HuH-7 (cell line): ENCODE measurements around the gene AP2B1.
"Not testable (repeated sequence)": the region's sequence is repeated elsewhere in the genome, so short reads cannot be mapped to it uniquely, and the experiment has no call there.

Experiments used
- DNase-seq: peaks from one replicate; pipeline ENCODE4 v3.0.0; 2011; ENCODE audit warnings: low spot score

Gene AP2B1

DNA sequence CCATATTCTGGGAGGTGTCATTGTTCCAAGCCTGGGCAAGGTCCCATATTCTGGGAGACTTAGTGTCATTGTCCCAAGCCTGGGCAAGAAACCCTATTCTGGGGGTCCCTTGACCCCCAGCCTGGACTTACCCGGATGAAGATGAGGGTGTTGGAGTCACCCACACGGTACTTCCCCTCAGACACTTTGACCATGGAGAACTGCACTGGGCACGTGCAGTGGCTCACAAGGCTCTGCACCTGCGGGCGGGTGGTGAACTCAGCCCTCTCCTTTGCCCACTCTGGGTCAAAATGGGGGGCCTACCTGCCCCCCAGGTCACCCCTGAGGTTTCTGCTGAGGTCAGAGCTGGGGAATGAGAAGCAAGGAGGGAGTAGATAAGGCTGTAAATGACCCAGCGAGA lies 161.9 kb downstream of the AP2B1 start:
- DNase-seq, result no peak

DNA sequence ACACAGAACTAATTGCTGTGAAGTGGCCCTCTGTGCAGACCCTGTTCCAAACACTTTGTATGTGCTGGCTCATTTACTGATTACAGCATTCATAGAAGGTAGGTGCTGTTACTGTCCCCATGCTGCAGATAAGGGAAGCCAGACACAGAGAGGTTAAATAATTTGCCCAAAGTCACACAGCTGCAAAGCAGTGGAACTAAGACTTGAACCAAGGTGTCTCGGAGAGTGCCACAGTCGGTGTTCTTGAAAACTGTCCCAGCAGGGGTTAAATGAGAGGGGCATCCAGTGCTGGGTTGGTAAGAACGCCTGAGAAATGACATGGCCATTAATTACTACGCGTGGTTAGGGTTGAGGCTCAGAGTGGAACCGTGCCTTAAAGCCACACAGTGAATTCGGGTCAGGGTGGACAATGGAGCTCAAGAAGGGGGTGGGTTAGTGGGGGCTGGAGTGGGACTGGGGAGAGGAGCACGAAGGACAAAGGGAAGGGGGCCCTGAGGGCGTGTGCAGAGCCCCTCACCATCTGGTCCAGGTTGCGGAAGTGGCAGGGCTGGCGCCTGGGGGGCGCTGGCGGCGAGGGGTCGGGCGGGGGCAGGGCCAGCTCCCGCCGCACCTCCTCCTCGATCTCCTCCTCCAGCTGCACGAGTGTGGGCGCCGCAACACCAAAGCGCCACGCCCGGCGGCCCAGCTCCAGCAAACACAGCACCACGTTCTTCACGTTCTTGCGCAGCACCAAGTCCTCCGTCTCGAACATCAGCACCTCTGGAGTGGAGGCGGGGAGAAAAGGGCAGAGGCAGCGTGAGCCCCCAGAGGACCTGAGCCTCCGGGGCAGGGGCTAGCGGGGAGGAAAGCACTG lies 162.7 kb downstream of the AP2B1 start:
- no peak for DNase-seq

DNA sequence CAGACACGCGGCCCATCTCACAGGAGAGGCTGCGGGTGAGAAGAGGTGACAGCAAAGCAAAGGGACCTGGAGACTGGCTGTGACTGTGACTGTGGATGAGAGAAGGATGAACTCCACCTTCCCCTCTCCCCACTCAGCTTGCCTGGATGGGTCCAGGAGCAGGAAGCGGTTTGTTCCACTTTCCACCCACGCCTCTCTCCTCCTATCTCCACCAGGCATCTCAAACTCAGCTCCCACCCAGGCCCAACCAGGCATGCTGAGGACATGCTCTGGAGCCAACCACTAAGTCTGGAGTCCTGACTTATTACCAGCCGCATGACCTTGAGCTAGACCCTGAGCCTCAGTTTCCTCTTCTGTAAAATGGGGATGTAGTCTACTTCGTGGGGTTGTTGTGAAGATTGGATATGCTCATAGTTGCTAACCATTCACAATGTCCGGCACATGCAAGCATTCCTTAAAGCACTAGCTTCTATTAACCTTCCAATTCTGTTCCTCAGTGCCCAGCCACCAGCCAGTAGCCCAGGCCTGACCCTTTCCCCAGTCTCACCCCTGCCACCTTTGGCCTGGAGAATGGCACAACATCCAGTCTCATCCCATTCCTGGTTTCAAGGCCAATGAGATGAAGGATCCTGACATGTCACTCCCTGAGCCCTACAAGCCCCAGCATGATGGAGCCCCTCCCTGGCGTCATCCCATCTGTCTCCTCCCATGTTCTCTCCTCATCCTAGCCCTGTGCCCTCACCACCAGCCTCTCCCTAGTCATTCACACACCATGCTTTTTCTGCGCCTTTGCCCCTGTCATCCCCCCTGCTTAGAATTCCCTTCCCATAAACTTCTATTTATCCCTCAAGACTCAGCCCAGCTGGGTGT lies 163.6 kb downstream of the AP2B1 start:
- no peak for DNase-seq

DNA sequence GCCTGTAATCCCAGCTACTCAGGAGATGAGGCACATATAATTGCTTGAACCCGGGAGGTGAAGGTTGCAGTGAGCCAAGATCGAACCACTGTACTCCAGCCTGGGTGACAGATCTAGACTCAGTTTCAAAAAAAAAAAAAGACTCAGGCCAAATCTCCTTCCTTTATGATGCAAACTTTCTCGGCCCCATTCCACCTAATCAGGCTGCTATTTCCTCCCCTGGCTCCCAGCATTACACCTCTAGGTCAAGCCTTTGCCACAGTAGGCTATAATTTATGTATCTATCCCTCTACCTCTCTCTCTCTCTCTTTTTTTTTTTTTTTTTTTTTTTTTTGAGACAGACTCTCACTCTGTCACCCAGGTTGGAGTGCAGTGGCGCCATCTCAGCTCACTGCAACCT lies 164.4 kb downstream of the AP2B1 start:
- DNase-seq, result not testable (repeated sequence)

DNA sequence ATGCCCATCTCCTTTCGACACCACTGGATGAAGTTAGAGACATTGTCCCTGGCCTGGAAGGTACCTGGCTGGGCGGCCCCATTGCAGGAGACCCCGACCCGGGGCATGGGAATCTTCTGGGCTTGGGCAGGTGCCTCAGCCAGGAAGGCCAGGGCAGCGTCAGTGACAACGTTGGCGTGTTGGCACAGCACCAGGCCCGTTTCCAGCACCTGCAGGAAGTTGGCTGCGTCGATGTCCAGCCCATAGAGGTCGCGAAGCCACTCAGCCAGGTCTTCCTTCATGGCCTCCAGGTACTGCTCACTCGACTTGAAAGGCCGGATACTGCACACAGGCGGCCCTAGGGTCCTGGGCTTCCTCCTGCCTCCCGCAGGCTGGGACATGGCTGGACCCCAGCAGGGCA lies 165.3 kb downstream of the AP2B1 start:
- DNase-seq, result no peak

DNA sequence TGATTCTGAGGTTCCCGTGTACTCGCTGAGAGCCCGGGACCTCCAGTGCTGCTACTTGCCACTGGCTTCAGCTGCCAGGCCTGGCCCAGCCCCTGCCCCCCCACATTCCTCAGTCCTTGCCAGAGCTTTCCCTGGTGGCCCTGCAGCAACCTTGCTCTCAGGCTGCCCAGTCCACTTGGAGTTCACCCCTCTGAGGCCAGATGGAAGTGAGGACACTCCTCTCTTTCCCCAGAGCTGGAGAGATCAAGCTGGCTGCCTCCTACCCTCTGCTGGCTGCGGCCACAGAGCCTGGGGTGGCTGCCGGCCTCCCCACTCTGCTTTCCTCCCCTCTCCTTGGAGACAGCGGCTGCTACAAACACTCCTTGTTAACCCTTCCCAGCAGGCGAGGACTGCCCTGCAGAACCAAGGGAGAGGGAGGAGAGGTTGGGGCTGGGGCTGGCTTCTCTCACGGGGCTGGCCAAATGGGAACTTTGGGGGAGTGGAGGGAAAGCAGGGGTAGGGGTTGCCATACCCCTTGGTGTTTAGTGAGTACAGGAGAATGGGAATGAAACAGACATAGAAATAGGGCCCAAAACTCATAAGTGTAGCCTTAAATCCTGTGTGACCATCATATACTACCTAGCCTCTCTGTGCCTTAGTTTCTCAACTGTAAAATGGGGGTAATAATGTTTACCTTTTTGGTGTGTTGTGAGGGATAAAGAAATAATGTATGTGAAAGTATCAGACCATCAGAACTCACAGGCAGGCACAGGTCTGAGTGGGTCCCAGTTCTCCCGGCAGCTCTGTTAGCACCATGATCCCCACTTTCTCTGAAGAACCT lies 166.0 kb downstream of the AP2B1 start, which contains the start of gene GAS2L2:
Gene GAS2L2 (minus strand): TSS at position 295 of the 820 bp plus-strand sequence. CDS start 389 bp downstream, outside the sequence.
- DNase-seq, result no peak

DNA sequence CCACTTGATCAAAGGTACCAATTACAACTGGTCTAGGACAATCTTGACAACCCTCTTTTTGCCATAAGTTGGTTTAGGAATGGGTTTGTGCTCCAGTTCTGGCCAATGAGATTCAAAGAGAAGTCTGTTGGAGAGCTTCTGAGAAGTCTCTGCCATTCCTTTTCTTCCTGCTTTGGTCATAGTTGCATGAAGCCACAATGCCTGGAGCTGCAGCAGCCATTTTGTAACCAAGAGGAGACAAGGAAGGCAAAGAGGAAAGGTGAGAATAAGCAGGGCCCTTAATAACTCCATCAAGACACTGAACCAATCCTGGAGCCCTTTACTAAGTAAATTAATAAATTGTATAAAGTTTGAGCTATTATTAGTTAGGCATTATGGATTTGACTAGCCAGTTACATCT lies 170.1 kb downstream of the AP2B1 start:
- DNase-seq, result no peak

DNA sequence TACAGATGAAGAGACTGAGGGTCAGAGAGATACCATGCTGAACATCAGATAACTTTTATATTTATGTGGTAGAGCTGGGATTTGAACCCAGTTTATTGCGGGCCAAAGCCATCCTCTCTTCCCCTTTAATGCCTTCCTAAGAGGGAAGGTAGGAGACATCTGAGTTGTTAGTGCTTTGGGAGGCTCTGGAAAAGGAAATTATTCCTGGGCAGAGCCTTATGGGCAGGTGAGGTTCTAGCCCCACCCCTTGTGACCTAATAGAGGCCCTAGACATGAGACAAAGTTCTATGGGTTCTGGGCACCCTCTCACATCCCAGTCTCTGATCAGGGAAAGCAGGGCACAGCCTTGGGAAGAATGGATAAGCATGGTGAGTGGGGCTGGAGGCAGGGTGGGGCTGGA lies 173.5 kb downstream of the AP2B1 start, which contains the start of gene C17orf50:
Gene C17orf50 (plus strand): TSS at position 301 of the 400 bp plus-strand sequence. CDS start 55 bp downstream, at position 356.
- no peak for DNase-seq

DNA sequence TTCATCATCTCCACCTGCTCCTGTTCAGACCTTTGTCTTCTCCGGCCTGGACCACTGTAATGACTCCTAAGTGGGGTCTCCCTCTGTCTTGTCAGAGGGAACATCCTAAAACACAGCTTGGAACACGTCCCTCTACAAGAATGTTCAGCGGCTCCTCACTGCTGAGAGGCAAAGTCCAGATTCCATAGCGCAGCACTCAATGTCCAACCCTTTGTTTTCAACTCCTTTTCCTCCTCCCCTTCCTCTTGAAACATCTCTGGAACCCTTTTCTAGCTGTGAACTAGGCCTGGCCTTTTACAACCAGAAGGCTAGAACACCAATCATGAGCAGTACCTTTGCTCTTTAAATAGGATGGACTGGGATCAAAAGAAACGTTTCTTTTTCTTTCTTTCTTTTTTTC lies 174.5 kb downstream of the AP2B1 start:
- DNase-seq, result no peak

DNA sequence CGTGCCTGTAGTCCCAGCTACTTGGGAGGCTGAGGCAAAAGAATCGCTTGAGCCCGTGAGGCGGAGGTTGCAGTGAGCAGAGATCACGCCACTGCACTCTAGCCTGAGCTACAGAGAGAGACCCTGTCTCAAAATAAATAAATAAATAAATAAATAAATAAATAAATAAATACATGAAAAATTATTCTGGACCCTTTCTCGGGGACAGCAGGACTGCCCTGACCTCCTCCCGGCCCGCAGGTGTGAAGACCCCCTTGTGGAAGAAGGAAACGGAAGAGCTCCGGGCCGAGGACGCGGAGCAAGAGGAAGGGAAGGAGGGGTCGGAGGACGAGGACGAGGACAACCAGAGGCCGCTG lies 176.6 kb downstream of the AP2B1 start:
- DNase-seq, result no peak

DNA sequence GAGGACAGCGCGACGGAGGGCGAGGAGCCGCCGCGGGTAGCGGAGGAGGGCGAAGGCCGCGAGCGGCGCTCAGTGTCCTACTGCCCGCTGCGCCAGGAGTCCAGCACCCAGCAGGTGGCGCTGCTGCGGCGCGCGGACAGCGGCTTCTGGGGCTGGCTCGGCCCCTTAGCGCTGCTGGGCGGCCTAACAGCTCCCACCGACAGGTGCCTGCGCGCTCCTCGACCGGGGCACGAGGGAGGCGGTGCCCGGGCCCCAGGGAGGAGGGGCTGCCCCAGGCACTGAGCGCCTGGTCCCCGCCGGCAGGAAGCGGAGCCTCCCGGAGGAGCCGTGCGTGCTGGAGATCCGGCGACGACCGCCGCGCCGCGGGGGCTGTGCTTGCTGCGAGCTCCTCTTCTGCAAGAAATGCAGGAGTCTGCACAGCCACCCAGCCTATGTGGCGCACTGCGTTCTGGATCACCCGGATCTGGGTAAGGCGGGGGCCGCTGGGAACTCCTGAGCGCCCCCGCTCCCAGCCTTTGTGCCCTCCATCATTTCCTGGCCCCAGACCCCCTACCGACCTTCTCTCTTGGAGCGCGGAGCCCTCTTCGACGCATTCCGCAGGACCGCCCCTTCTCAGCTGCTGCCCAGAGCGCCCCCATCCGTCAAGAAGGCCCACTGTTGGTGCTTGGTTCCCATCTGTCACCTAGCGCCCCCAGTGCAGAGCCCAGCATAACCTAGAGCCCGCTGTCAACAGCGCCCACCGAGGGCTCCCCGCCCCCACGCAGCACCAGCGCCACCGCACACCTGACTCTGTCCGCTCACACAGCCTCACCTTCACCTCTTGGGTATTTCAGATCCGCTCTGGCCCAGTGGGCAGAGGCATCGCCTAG lies 177.2 kb downstream of the AP2B1 start:
- peak; percentile 99 for DNase-seq

DNA sequence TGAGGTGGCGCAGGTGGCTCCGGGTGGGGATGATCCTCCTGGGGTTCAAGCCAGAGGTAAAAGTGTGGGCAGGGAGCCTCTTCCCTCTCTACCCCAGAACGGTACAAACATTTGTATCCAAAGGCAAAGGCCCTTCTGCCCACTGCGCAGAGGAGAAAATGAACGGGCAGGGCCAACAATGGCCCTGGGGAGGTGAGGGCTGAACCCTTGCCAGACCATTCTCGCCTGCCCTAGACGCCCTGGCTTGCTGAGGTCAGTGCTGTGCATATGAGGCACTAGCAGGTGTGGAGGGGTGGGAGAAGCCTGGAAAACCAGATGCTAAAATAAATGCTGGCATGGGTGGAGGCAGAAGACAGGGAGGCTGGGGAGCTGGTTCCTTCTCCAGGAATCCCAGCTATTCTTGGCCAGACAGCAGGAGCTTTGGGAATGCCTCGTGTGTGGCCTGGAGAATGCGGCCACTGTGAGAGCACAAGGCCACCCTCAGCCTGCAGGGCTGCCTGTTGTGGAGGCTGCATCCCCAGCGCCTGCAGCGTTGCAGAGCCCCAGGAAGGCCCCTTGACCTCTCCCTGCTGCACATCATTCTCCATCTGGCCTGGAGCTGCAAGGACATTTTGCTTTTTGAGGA lies 178.1 kb downstream of the AP2B1 start:
- no peak for DNase-seq

DNA sequence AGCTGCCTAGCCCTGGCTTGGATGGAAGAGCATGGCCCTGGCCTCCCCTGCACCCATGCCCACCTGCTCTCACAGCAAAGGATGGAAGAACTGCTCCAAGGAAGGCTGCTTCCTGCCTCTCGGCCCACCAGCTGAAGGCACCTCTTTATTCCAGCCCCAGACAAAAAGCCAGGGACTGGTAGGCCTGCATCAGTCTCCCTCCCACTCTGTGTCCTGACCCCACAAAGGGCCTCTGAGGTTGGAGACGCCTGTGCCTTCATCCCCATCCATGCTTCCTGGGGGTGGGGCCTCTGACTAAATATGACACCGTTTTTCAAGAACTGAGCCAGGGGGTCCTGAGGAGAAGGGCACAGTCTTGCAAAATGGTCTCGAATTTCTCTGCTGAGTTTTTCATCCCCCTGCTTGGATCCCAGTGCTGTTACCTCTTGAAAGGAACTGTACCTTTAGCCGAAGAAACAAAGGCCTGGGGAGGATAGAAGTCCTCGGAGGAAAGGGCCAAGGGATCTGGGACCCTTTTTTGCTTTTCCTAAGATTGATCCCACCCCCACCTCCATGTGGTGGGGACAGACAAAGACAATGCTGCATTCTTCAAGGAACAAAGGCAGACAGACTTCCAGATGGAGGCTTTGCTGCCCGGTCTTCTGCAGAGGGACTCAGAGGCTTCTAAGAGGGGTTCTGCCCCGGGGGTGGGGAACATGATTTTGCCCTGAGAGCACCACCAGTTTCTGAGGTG lies 178.8 kb downstream of the AP2B1 start:
- DNase-seq, result no peak

DNA sequence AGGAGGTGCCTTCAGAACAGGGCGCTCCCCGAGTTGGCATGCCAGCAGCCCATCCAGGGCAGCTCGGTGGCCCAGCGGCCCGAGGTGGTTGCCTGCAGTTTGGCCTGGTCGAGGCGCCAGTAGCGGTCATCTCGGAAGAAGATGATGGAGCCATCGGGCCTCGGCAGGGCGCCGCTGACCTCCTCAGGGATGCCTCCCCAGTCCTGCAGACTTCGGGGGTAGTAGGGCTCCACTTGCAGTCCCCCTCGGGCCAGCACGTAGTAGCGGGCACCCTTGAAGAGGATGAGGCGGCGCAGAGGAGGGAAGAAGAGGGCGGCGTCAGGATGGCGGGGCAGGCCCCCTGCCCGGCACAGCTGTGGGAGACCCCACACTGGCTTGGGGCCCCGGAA lies 179.4 kb downstream of the AP2B1 start:
- DNase-seq, result no peak

DNA sequence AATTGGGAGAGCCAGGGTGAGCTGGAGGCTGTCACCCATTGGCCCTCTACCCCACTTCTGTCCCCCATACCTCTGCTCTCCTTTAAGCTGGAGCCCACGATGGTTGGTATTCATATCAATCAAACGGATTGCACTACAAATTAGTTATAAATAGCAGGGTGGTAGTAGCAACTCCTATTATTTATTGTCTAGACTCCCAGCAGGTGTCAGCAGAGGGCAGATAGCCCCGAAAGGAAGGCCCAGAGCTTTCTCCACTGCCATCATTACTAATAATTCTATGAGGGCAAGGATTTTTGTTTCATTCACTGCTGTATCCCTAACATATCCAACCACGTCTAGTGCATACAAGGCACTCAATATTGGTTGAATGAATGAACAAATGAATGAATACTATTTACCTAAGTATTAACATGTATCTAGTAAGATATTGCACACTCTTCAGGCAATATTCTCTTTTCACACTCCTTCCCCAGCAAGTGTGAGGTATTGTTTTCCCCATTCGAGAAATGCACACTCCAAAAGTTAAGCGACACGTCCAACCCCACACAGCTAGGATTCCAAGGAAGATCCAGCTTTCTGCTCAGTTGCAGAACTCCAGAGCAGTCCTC lies 179.9 kb downstream of the AP2B1 start:
- peak; percentile 88 for DNase-seq

DNA sequence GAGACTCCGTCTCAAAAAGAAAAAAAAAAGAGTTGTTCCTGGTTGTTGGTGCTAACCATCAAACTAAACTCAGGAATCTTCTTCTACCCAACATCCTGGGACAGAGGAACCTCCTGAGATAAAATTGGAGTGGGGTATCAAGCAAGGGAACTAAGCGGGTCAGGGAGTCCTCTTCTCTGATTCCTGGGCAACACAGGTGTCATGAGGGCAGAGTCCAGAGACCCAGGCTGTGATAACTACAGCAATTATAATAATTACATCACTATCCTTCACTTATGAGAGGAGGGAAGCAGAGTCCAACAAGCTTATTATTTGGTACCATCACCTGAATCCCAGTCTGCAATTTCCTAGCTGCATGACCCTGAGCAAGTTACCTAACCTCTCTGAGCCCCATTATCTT lies 181.7 kb downstream of the AP2B1 start:
- no peak for DNase-seq

DNA sequence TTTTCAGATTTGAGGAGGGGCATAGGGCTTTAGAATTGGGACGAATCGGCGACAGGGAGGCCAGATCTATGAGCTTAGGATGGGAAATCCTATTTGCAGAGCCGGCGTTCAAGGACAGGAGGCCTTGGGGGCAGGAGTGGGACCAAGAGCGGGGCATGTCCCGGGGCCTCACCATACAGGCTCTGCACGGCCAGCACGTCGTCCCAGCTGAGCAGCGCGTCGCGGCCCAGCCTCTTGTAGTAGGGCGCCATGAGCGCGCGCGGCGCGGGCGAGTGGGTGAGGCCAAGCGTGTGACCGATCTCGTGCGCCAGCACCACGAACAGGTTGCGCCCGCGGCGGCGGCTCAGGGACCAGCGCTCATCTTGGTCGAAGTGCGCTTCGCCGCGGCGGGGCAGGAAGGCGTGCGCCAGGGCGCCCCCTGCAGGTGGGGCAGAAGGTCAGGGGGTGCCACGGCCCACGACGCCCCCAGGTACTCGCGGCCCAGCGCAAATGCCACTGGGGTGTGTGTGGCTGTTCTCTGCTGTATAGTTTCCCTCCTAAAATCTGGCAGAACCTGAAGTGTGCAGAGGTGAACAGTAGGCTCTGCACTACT lies 182.9 kb downstream of the AP2B1 start:
- DNase-seq, result no peak

DNA sequence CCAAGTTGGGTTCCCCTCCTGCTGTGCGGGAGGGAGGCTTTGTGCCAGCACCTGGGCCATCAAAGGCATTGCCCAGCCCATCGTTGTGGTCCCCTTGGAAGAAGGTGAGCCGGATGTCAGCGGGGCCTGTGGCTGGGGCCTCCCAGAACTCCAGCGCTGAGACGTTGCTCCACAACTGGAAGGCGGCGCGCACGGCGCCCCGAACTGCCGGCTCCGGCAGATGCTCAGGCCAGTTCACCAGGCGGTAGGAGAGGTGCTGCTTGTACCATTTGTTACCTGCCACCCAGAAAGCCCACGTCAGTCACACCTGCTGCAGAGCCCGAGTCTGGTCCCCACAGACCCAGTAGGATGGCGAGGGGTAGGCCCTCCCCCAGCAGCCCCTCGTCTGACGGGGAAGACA lies 186.0 kb downstream of the AP2B1 start:
- DNase-seq, result no peak
